Activated effector memory CD4-positive, alpha-beta T cell treated with anti-CD3 and anti-CD28 coated beads, Interleukin-2, amount 50 U/mL, for 16 hours (primary cell): ENCODE results near the gene KCTD7.
"Not testable (repeated sequence)": the region's sequence is repeated elsewhere in the genome, so short reads cannot be mapped to it uniquely, and the experiment has no call there.

Experiments used
- DNase-seq: peaks from one replicate; pipeline ENCODE4 v3.0.0-alpha.2; 2020

The KCTD7 gene

DNA sequence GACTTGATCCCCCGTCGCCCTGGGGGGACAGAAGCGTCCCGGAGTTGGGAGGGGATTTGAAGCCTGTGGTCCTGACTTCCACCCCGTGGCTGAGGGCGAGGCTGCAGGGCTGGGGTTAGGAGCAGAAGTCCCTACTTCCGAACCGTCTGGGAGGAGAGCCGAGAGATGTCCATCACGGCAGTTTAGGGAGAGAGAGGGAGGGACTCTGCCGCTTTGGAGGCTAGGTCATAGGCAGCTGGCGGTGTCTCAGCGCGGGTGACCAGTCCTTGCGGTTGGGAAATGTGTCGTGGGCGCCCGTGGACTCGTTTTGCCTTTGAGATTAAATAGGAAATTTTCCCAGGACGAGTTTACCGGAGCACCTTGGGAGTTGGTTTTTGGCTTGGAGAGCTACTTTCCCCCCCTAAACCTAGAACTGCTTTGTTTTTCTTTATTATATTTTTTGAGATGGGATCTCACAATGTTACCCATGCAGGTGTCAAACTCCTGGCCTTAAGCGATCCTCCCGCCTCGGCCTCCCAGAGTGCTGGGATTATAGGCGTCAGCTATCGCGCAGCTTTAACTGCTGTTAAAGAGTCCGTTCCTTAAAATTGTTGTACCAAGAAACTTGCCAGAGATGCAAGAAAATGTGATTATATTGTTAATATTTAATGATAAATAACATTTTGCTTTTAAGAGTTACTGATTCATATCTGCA is 26.6 kb downstream of the KCTD7 start:
- DNase-seq: peak; percentile 68

DNA sequence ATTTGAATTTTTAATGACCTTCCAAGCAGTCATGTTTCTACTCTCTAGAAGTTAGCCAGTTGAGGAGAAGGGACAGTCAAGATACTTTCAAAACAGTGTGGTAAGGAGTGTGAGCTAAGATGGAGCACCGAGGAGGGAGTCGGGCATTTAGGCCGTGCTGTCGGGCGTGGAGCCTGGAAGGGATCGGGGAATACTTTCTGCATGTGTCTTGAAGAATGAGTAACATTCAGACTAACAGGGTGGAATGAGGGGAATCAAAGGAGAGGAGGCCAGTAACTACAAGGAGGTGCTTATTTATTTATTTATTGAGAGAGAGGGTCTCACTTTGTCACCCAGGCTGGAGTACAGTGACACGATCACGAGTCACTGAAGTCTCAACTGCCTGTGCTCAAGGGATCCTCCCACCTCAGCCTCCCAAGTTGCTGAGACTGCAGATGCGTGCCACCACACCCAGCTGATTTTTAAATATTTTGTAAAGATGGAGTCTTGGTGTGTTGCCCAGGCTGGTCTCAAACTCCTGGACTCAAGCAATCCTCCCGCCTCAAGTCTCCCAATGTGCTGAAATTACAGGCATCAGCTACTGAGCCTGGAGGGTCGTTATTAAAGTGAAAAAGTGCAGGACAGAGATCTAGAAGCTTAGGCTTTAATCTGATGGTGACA is 27.3 kb downstream of the KCTD7 start:
- not testable (repeated sequence) for DNase-seq

GRCh38 chr7:66657798-66658197 is 29.1 kb downstream of the KCTD7 start:
- no peak for DNase-seq

DNA sequence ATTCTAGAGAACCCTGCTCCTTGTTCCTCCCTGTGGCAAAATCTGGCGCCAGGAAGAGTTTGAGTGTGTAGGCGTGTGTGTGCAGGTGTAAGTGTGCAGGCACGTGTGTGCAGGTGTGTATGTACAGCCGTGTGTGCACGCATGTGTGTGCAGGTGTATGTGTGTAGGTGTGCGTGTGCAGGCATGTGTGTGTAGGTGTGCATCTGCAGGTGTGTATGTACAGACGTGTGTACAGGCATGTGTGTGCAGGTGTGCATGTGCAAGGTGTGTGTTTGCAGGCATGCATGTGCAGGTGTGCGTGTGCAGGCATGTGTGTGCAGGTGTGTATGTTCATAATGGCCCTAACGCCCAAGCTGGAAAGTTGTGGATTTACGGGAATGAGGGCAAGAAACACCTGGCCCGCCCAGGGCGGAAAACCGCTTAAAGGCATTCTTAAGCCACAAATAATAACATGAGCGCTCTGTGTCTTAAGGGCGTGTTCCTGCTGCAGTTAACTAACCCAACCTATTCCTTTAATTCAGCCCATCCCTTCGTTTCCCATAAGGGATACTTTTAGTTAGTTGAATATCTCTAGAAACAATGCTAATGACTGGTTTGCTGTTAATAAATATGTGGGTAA is 34.1 kb downstream of the KCTD7 start:
- DNase-seq: no peak

DNA sequence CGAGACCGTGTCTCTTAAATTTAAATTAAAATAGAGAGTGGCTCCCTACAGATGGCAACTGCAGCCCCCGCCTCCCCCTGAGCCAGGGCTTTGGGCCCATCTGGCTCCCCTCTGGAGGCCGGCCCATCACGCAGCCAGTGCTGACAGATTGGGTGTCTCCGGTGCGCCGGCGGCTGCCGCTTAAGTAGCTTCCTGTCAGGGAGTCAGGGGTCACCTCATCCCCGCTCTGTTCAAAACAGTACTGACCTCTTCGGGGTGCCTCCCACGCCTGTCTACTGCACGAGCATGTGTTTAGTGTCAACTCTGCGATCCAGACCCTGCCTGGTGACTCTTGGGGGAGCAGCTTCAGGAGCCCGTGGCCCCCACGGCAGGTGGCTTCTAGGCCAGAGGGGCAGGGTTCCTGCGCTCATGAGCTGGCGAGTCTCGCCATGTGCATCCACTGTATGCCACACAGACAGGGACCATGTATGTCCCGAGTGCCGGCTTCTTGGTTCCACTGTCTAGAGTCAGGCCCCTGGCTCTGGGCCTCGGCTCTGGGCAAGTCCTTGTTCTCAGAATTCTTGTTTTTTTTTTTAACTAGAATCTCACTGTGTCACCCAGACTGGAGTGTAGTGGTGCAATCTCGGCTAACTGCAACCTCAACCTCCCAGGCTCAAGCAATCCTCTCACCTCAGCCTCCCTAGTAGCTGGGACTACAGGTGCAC is 36.1 kb downstream of the KCTD7 start:
- no peak for DNase-seq

DNA sequence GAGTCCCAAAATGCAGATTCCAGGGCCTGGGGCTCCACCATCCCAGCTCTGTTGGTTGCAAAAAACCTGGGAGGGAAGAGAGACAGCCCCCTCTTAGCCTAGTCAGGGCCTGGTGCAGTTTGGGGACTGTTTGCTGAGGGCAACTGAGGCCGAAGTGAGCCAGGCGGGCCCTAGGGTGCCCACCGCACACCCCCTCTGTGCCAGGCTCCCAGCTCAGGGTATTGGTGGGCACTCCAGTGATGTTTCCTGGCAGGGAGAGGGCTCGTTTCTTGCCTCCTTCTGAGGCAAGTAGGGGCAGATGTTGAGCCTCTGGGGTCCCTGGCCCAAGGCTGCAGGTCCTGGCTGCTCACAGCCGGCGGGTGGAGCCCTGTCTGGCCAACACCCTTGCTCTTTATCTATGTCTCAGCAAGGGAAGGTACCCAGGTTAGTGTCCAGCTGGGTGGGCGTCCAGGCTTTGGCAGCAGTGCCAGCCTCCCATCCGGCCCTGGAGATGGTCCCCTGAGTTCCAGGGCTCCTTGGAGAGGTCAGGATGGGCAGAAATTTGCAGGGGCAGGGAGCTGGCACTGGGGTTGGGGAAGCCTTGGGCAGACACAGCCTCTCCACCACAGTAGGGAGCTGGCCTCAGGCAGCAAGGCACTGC is 37.8 kb downstream of the KCTD7 start:
- no peak for DNase-seq

DNA sequence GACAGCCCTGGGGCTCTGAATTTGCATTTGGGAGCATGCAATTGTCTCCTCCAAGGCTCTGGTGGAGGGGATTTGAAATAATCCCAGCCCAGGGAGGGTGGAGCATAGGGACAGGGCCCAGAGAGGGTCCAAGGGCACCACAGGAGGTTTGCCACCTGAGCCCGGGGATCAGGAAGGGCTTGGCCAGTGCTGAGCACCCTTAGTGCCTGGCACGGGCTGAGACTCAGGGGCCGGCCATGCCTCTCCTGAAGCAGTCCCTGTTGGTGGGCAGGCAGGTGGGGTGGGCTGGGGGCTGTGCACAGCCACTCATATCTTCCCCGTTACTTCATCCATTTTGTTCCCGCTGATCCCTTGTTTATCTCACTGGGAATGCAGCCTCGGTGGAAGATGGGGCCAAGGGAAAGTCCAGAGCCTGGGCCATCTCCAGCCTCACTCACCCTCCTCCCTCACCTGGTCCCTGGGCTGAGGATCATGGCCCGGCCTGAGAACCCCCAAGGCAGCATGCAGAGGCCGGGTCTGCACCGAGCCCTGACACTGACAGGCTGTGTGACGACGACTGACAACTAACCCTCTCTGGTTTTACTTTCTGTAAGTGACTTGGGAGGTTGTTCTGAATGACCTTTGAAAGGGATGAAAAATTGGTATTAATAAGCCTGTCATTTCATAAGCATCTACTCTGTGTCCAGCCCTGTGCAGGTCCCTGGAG is 38.5 kb downstream of the KCTD7 start:
- DNase-seq: no peak

DNA sequence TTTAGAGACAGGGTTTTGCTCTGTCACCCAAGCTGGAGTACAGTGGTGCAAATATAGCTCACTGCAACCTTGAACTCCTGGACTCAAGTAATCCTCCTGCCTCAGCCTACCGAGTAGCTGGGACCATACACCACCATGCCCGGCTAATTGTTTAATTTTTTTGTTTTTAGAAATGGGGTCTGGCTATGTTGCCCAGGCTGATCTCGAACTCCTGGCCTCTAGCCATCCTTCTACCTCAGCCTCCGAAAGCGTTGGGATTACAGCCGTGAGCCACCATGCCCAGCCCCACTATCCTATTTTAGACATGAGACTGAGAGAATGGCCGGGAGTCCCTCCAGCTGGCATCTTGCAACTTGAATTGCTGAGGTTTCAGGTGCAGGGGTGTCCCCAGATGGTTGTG is 39.4 kb downstream of the KCTD7 start:
- DNase-seq: no peak

GRCh38 chr7:66668677-66669076 is 40.0 kb downstream of the KCTD7 start:
- DNase-seq: no peak

DNA sequence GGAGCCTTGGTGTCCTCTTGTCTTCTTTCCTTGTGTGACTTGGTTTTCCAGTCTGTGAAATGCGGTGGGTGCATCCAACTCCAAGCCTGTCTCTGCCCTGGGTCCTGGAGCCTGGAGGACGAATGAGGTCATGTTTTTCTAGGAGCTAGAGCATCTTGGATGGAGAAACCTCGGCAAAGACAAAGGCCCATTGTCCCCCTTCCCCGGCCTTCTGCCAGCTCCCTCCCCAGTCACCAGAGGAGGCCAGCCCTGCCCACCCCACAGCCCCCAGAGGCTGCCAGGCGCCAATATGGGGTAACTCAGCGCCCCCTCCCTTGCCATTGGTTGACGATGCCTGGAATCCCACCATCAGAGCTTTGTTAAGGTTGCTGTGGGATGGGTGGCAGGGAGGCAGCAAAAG is 40.4 kb downstream of the KCTD7 start:
- DNase-seq: no peak

GRCh38 chr7:66669496-66669895 is 40.8 kb downstream of the KCTD7 start:
- no peak for DNase-seq

- no peak for DNase-seq
Observed at GRCh38 chr7:66671034-66671433, 42.4 kb downstream of the KCTD7 start.

GRCh38 chr7:66671486-66671885 is 42.8 kb downstream of the KCTD7 start:
- not testable (repeated sequence) for DNase-seq

GRCh38 chr7:66672432-66673123 is 43.9 kb downstream of the KCTD7 start:
- DNase-seq: not testable (repeated sequence)

GRCh38 chr7:66673124-66673640 is 44.5 kb downstream of the KCTD7 start:
- DNase-seq: peak; percentile 61

GRCh38 chr7:66679633-66680244 is 51.1 kb downstream of the KCTD7 start:
- no peak for DNase-seq

DNA sequence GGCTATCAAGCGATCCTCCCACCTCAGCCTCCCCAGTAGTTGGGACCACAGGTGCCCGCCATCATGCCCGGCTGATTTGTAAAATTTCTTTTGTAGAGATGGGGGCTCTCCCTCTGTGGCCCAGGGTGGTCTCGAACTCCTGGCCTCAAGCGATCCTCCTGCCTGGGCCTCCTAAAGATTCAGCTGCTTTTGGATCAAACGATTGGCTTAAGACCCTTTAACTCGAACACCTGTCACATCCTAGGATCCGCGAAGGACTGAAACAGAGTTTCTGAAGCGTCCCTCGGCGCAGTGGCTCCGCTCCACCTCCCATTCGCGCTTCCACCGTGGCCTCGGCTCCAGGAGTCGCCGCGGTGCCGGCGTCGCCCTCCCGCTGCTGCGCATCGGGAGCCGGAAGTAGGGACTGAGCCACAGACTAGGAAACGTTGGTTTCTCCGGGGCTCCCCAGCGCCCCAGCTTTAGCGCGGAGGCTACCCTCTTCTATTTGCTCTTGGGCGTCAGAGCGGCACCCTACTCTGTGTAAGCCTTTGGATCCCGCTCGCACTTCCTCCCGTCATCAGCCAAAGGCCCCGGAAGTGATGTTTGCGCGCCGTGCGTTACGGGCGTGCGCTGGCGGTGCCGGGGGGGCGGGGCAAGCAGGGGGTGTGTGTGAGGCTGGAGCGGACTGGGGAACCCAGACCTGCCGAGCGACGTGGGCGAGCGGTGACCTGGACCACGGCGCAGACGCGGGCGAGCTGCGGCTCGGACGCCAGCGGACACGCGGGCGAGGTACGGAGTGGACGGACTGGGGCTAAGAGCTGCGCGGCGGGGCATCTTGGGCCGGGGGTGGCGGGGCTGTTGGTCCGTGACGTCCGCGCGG is 53.0 kb downstream of the KCTD7 start:
- DNase-seq: peak; percentile 99

DNA sequence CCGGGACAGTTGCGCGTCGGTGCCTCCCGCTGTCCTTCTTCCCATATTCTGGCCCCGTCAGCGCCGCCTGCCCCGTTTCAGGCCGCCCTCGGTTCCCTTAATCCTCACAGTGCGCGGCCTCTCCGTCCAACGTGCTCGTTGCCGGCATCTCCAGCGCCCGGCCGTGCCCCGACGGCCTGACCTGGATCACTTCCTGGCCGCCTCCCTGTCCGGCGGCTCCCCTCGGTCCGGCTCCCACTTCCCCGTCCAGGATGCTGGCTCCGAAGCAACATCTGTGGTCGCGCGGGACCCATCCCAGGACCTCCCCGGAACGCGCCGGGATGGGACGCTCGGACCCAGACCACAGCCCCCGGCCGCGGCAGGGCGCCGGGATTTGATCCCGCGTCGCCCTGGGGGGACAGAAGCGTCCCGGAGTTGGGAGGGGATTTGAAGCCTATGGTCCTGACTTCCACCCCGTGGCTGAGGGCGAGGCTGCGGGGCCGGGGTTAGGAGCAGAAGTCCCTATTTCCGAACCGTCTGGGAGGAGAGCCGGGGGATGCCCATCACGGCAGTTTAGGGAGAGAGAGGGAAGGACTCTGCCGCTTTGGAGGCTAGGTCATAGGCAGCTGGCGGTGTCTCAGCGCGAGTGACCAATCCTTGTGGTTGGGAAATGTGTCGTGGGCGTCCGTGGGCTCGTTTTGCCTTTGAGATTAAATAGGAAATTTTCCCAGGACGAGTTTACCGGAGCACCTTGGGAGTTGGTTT is 53.8 kb downstream of the KCTD7 start:
- no peak for DNase-seq

- not testable (repeated sequence) for DNase-seq
Observed at GRCh38 chr7:66683094-66683769, 54.6 kb downstream of the KCTD7 start.
